ENCODE data around the gene DHRS2.

DHRS2 gene

GRCh38 chr14:23614395-23614828, 21.8 kb upstream of the DHRS2 start:
- no peak for DNase-seq
- Histone ChIP-seq H3K36me3 (replicated peaks) (no peaks in the 10 kb centered on the region), H3K27me3 (replicated peaks) (no peaks in the 10 kb centered on the region), H3K4me3 (ENCODE audit: low read depth, low read length) (no peak overlapping the region), H3K27ac (no peak overlapping the region)
- no peak for TF ChIP-seq CTCF (IDR thresholded peaks at IDR 0.05; ENCODE audit: low read depth, low read length, missing control alignments)
- in situ Hi-C loops (cut with HindIII; ENCODE audit: low pct_ligation_motif_present, low sequenced_read_pairs): no loop called here

GRCh38 chr14:23615856-23616255, 20.3 kb upstream of the DHRS2 start:
- no peaks in the 10 kb centered on the region for H3K36me3 ChIP-seq (replicated peaks)
- TF ChIP-seq CTCF (IDR thresholded peaks at IDR 0.05; ENCODE audit: low read depth, low read length, missing control alignments): no peak
- DNase-seq: no peak
- H3K27me3 ChIP-seq (replicated peaks): no peaks in the 10 kb centered on the region
- no peak overlapping the region for H3K27ac ChIP-seq
- in situ Hi-C loops (cut with HindIII; ENCODE audit: low pct_ligation_motif_present, low sequenced_read_pairs): no loop called here
- H3K4me3 ChIP-seq (ENCODE audit: low read depth, low read length): no peak overlapping the region

- Histone ChIP-seq H3K27ac (no peak overlapping the region), H3K4me3 (ENCODE audit: low read depth, low read length) (no peak overlapping the region), H3K36me3 (replicated peaks) (no peaks in the 10 kb centered on the region), H3K27me3 (replicated peaks) (no peaks in the 10 kb centered on the region)
- in situ Hi-C loops (cut with HindIII; ENCODE audit: low pct_ligation_motif_present, low sequenced_read_pairs): no loop called here
- no peak for DNase-seq
- no peak for TF ChIP-seq CTCF (IDR thresholded peaks at IDR 0.05; ENCODE audit: low read depth, low read length, missing control alignments)
Measured at GRCh38 chr14:23617539-23617938, 18.6 kb upstream of the DHRS2 start.

- H3K27me3 ChIP-seq (replicated peaks): no peaks in the 10 kb centered on the region
- in situ Hi-C loops (cut with HindIII; ENCODE audit: low pct_ligation_motif_present, low sequenced_read_pairs): no loop called here
- no peaks in the 10 kb centered on the region for H3K36me3 ChIP-seq (replicated peaks)
- TF ChIP-seq CTCF (IDR thresholded peaks at IDR 0.05; ENCODE audit: low read depth, low read length, missing control alignments): no peak
- no peak for DNase-seq
- H3K27ac ChIP-seq: no peak overlapping the region
- no peak overlapping the region for H3K4me3 ChIP-seq (ENCODE audit: low read depth, low read length)
Measured at GRCh38 chr14:23618415-23618988, 17.7 kb upstream of the DHRS2 start.

GRCh38 chr14:23620177-23620702, 15.9 kb upstream of the DHRS2 start:
- in situ Hi-C loops (cut with HindIII; ENCODE audit: low pct_ligation_motif_present, low sequenced_read_pairs): no loop called here
- no peak overlapping the region for H3K4me3 ChIP-seq (ENCODE audit: low read depth, low read length)
- no peak for DNase-seq

More at GRCh38 chr14:23620177-23620702, 15.9 kb upstream of the DHRS2 start:
- Histone ChIP-seq H3K36me3 (replicated peaks) (no peaks in the 10 kb centered on the region), H3K27me3 (replicated peaks) (no peaks in the 10 kb centered on the region), H3K27ac (no peak overlapping the region)
- no peak for TF ChIP-seq CTCF (IDR thresholded peaks at IDR 0.05; ENCODE audit: low read depth, low read length, missing control alignments)
